ENCODE measurements around the gene RBBP4. TPM values are rescaled to one million over a fixed set of nuclear protein-coding genes. Genes with fewer than 3 reads are reported as not detected.
A peak's percentile ranks its signal among the peaks of the same experiment; 100 is the strongest.

Gene RBBP4
- total RNA-seq, 1 experiment from 2014 or later = 157 TPM

DNA sequence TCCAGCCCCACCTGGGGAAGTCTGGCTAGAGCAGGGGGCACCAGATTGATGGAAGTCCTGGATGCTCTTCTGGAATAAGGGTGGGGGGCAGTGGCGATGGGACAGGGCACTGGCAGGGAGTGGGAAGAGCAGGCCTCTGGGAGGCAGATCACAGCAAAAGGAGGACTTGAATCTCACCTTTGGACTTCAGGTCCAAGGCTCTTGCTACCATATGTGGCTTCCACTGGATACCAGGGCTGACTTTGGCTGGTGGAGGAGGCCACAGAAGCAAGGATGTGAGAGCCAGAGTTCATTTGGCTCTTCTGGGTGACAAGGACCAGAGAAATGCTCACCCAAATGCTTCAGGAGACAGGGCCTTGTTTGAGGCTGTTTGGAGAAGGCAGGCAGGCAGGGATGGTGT lies 67.5 kb downstream of the RBBP4 start:
- no peak for DNase-seq (ENCODE audit: low spot score)

DNA sequence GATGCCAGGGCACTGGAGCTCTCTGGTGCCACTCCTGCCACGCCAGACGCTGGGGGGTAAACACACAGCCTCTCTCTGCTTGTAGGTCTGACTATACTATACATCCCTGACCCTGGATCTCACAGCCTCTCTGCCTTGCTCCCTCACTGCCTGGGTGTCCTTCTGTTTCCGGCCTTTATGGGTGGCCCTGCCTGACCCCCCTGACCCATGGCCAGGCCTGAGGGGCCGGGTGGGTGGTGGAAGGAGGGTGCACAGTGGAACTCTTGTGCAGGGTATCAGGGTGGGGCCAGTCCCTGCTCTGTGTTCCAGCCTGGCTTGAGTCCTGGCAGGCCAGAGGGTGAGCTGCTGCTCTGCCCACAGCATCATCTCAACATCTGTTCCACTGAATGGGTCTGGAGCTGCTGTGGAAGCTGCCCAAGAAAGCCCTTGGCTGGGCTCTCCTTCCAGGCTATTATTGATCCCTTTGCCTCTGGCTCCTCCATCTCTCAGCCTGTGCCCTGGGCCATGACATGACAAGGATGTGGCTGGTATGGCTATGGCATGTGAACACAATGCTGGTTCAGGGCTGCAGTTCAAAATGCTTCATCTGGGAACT lies 68.8 kb downstream of the RBBP4 start:
- DNase-seq (ENCODE audit: low spot score) = no peak

DNA sequence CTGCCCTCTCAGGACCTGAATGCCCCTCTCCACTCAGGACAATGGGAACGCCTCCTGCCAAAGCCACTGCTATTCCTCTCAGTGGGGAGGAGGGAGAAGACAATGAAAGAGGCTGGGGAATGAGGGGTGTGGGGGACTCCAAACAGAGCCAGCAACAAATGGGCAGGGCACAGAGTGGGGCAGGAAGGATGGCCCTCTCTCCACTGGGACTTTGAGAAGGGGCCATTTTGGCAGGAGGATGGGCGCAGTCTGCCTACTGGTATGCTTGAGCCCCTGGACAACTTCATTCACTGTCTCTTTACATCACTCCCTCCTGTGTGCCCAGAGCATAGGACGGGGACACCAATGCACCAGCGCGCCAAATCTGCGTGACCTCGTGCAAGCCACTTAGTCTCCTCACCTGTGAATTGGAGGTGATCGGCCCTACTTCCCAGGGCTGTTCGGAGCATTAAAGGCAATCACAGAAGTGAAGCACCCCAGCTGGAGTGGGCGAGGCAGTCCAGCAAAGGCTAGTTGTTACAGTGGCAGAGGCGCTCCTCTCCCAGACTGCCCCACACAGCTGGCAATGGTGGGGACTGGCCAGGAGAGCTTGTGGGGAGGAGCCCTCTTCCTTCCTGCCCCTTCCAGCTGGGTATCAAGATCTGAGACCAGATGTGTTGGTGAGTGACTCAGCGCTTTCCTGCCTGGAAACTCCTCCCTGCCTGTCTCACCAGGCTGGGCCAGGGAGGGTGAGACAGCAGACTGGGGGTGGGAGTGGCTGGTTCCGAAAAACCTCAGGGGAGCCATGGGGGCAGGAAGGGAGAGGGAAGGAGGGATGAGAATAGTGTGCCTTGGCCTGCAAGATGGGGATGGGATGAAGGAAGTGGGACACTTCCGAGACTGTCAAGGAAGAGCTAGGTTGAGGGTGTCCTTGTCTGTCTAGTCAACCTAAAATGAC lies 73.9 kb downstream of the RBBP4 start:
- DNase-seq (ENCODE audit: low spot score) = peak; percentile 98

DNA sequence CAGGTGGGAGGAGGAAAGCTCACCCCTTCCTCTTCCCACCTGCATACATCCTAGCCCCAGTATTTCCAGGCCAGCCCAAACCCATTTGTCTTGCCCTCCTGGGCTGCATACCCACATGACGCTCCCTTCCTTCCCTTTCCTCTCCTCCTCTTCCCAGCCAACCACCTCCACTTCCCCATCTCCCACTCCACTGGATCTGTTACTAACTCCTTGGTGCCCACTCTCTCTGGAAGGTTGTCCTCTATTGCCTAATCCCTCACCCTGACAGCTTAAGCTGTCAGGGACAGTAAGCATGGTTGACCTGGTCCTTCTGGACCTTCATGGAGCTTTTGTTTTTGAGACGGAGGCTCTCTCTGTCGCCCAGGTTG lies 74.6 kb downstream of the RBBP4 start:
- DNase-seq (ENCODE audit: low spot score) = no peak

DNA sequence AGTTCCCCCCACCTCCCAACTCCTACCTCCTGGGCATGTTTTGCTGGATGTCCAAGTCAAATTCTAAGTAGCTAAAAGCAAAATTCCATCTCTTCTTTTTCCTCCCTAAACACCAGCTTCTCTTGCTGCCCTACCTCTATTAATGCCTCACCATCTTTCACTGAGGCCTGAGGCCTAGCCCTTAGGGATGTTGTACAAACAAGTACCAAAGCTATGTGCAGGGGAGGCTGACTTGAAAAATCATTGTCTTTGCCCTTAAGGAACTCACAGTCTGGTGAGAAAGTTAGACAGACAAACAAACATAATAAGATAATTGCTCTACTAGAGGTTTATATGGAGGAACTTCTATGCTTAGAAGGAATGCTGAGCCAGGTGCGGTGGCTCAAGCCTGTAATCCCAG lies 76.9 kb downstream of the RBBP4 start:
- DNase-seq (ENCODE audit: low spot score) = no peak

DNA sequence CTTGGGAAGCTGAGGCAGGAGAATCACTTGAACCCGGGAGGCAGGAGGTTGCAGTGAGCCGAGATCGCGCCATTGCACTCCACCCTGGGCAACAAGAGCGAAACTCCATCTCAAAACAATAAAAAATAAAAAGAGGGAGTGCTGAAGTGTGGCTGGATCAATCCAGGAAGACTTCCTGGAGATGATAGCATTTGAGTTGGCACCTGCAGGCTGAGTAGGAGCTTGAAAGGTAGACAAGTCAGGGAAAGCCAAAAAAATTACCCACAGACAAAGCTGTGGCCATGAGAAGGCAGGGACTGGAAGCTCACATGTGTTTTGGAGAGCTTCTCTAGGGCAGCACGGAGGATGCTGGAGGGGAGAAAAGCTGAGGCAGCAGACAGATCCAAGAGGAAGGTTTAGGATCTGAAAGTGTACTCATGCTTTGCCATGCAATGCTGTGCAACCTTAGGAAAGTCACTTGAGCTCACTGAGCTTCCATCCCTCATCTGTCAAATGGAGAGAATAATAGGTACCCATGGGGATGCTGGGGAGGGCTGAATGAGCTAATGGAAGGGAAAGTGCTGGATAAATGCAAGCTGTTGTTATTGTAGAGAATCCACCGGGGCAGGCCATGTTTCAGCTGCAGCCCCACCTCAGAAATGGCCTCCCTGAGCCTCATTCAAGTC lies 77.5 kb downstream of the RBBP4 start:
- DNase-seq (ENCODE audit: low spot score) = no peak

DNA sequence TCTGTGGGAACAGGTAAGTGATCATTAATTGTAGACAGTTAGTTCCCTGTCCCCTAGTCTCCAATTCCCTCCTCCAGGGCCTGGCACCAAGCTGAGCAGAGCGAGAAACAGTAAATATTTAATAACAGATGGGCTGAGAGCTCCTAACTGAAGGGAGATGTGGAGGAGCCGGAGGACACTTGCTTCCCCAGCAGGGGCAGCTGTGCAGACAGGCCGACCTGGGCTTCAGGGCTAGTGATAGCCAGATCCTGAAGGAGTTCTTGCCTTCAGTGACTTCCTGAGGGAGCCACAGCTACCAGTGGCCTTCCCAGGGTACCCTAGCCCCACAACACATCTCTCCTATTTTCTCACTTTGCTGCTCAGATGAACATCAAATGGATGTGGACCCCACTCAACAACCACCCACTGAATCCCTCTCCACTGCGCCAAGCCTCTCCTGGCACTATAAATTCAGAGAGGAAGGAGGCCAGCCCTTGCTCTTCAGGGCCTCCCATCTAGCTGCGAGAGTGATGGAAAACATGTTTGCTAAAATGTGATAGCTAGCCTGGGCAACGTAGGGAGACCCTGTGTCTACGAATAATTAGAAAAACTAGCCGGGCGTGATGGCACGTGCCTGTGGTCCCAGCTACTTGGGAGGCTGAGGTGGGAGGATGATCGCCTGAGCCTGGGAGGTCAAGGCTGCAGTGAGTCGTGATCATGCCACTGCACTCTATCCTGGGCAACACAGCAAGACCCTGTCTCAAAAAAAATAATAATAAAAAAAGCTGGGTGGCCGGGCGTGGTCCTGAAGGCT lies 78.4 kb downstream of the RBBP4 start:
- no peak for DNase-seq (ENCODE audit: low spot score)

DNA sequence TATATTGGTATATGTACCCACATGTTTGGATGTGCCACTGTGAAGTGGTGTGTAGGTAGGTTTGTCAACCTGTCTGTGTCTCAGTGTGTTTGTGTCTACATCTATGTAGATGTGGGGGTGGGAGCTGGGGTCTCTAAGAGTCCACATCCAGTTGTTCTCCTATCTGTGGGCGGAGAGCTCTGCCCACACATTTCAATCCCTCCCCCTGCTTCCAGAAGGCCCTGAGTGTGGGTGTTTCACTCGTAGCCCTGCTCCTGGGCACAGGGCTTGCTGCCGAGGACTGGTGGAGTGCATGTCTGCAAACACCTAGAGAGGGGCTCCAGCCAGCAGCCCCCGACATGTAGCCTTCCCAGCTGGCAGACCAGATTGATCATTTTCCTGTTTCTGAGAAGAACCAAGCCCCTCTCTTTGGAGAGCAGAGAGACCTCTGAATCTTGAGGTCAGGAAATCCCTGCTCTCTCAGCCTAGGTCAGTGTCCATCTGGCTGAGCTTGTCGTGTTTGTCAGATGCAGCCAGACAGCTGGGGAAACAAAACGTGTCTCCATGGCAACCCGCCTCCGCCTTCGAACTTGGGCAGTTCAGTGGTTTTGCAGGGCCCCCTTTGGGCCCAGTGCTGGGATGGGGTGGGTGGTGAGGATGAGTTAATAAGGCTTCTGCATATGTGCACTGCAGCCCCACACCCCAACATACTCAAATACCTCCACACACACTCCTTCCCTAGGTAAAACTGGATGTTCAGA lies 82.7 kb downstream of the RBBP4 start:
- DNase-seq (ENCODE audit: low spot score) = no peak

Other genes with a start within 250 kb of the RBBP4 start
- gene ZBTB8B, start 186.1 kb upstream of the RBBP4 start, total RNA-seq (2014; rRNA removed; shearing (Covaris generic)) = 0.02 TPM in 1 of 2 replicates, not detected in the other
- gene ZBTB8A, start 111.8 kb upstream of the RBBP4 start, total RNA-seq (2014; rRNA removed; shearing (Covaris generic)) = 5.1 and 6.6 TPM in 2 replicates
- gene ZBTB8OS, start 658 bp upstream of the RBBP4 start, total RNA-seq (2014; rRNA removed; shearing (Covaris generic)) = 101 and 102 TPM in 2 replicates
- 20.2 and 20.7 TPM in 2 replicates for gene SYNC, start 51.6 kb downstream of the RBBP4 start, total RNA-seq (2014; rRNA removed; shearing (Covaris generic))
- 136 and 168 TPM in 2 replicates for gene YARS1, start 166.2 kb downstream of the RBBP4 start, total RNA-seq (2014; rRNA removed; shearing (Covaris generic))
- gene S100PBP, start 166.4 kb downstream of the RBBP4 start, total RNA-seq (2014; rRNA removed; shearing (Covaris generic)) = 25.2 and 29.1 TPM in 2 replicates
- gene FNDC5, start 219.7 kb downstream of the RBBP4 start, total RNA-seq (2014; rRNA removed; shearing (Covaris generic)) = 0.12 and 0.15 TPM in 2 replicates
- gene HPCA, start 235.3 kb downstream of the RBBP4 start, total RNA-seq (2014; rRNA removed; shearing (Covaris generic)) = not detected in 2 replicates

All from H4 (cell line).